Astrocyte of the cerebellum (primary cell): ENCODE data around the gene PLA2G4A.

Source experiments
- DNase-seq: peaks from one replicate; pipeline ENCODE4 v3.0.0-alpha.2; 2011; ENCODE audit warnings: low read depth
- H3K4me3 ChIP-seq: 2 replicates; pipeline ENCODE4 v1.5.1; 2011; ENCODE audit warnings: mild to moderate bottlenecking, low read depth, low read length, moderate library complexity
- CTCF ChIP-seq: IDR thresholded peaks from 2 replicates; pipeline ENCODE4 v1.5.1; 2012; ENCODE audit warnings: low read length, low read depth, moderate library complexity, mild to moderate bottlenecking; ENCODE audit errors: missing control alignments
- in situ Hi-C: cut with HindIII; loops from 2 replicates; pipeline ENCODE4 v1.10.0; 2017; ENCODE audit warnings: low sequenced_read_pairs

Gene PLA2G4A

GRCh38 chr1:186864296-186864695 is 35.5 kb downstream of the PLA2G4A start:
- TF ChIP-seq CTCF = no peak
- in situ Hi-C loops = no loop called here

GRCh38 chr1:186865253-186865652 is 36.5 kb downstream of the PLA2G4A start:
- H3K4me3 ChIP-seq = no peak overlapping the region
- no peak for DNase-seq
- TF ChIP-seq CTCF = no peak
- in situ Hi-C loops = no loop called here

More at GRCh38 chr1:186864296-186864695, 35.5 kb downstream of the PLA2G4A start:
- H3K4me3 ChIP-seq = no peak overlapping the region
- peak; percentile 22 for DNase-seq

DNA sequence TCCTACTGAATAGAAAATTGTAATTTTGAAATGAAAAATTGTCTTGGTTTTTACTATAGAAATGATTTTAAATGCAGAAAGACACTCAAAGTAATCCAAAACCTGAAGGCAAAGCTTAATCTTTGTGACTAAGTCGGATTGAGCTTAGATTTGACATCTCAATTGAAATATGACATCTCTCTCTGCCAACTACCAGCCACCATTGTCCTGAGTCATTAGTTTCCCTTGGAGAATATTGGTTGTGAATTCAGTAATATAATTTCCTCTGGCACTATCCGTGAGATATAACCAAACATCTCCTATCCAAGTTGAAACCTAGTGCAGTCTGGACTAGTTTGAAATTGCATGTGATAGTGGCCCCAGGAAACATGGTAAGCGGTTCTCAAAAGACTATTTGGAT is 37.1 kb downstream of the PLA2G4A start:
- in situ Hi-C loops = no loop called here
- DNase-seq = no peak

DNA sequence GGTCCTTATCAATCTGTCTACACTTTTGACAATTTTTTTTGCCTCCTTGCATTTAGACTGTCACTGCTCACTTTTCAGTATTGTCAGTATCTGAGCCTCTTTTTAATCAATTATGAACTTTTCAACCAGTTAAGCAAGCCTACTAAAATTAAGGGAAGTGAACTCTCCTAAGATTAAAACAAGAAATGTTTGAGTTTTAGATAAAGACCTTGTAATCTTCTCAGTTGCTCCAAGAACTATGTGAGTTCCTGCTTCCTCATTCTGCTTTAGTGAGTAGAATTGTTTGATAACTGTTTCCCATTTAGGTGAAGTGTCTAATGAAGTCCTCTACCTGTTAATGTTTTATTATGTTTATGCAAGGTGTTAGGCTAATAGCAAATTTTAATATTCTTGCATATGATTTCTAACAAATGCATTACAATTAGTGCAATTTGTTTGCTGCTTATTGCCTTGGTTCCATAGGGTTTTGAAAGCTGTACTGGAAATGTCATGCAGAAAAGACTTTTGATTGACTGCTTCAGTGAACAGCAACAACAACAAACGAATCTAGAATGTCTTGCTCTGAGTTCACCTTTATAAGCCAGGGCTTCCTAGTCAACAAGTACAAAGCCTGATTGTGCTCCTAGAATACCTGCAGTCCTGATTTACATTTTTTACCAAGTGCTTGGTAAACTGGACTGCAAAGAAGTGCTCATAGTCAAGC is 40.9 kb downstream of the PLA2G4A start:
- H3K4me3 ChIP-seq = no peak overlapping the region
- no peak for TF ChIP-seq CTCF
- in situ Hi-C loops = no loop called here
- DNase-seq = no peak

More for the DNA sequence above, 37.1 kb downstream of the PLA2G4A start:
- no peak overlapping the region for H3K4me3 ChIP-seq
- TF ChIP-seq CTCF = no peak

DNA sequence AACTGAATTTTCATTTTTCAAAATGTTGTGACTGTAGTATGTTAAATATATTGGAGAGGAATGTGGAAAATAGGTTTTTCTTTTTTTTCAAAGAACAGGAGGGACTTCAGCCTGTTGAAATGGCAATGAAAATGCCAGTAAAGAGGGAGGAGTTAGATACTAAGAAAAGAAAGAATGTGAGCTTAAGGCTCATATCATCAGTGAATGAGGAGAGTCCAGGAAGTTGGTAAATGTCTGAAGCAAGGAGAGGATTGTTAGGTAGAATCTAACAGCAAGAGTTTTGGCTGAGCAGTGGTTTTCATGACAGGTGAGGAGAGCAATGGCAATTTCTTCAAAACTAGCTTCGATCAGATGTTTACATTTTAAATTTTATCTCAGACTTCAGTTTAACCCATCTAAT is 43.0 kb downstream of the PLA2G4A start:
- in situ Hi-C loops = no loop called here
- DNase-seq = no peak
- H3K4me3 ChIP-seq = no peak overlapping the region
- no peak for TF ChIP-seq CTCF

DNA sequence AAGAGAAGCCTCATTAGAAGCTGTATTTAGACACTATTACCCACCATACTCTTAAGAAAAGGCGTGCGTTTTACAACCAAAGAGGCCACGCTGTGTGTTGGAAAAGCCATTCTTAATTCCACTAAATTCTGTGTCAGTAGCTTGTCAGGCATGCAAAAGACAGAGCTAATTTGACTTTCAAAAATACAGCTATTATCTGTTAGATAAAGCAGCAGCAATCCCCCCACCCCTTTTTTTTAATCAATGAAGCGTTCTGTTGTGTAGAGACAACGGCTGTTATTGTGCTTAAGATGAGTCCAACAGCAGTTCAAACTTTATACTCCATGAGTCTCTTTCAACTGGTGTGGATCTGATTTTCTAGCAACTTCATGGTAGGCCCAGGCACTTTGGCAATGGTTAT is 43.5 kb downstream of the PLA2G4A start:
- no peak for DNase-seq
- no peak for TF ChIP-seq CTCF
- in situ Hi-C loops = no loop called here
- no peak overlapping the region for H3K4me3 ChIP-seq
